GM19372 (cell line): Measurements from ENCODE around the gene ALPG.

Experiments
- ATAC-seq: cut with Tn5 transposase; IDR thresholded peaks from one replicate; pipeline ENCODE4 v1.9.1; 2021; ENCODE audit warnings: mild to moderate bottlenecking, low read depth, moderate library complexity; ENCODE audit not compliant: unreplicated experiment

The ALPG gene

GRCh38 chr2:232455426-232456255 is 49.0 kb downstream of the ALPG start, which contains the start of gene ALPI:
Gene ALPI (plus strand): TSS chr2:232456153. CDS start chr2:232456200, 47 bp downstream.
- ATAC-seq, result no peak

- ATAC-seq, result no peak
Observed at GRCh38 chr2:232456296-232457120, 49.9 kb downstream of the ALPG start.

- ATAC-seq, result no peak
Observed at GRCh38 chr2:232457121-232458011, 50.7 kb downstream of the ALPG start.

- no peak for ATAC-seq
Observed at GRCh38 chr2:232458051-232458660, 51.5 kb downstream of the ALPG start.

- ATAC-seq, result no peak
Observed at GRCh38 chr2:232458661-232459418, 52.2 kb downstream of the ALPG start.

GRCh38 chr2:232459419-232460035 is 52.9 kb downstream of the ALPG start:
- no peak for ATAC-seq

- no peak for ATAC-seq
Observed at GRCh38 chr2:232460171-232460570, 53.5 kb downstream of the ALPG start.
